GM06990 (cell line): ENCODE measurements around the gene ZNF397.
A peak's percentile ranks its signal among the peaks of the same experiment; 100 is the strongest.

Experiments
- DNase-seq: peaks from one replicate; pipeline ENCODE4 v3.0.0-alpha.2; 2011; ENCODE audit not compliant: insufficient read length; ENCODE audit errors: extremely low read depth
- H3K27me3 ChIP-seq: replicated peaks from 2 replicates; pipeline ENCODE4 v1.6.0; 2011; ENCODE audit warnings: low read length; ENCODE audit not compliant: control insufficient read depth, insufficient read depth
- H3K36me3 ChIP-seq: 2 replicates; pipeline ENCODE4 v1.5.1; 2011; ENCODE audit warnings: low read length; ENCODE audit not compliant: control insufficient read depth, insufficient read depth
- H3K4me3 ChIP-seq: replicated peaks from 2 replicates; pipeline ENCODE4 v1.5.1; 2011; ENCODE audit warnings: low read depth, mild to moderate bottlenecking, control low read depth, low read length
- TF ChIP-seq, protein P1 (sequence below): IDR thresholded peaks from 2 replicates; pipeline ENCODE4 v1.5.1; 2011; ENCODE audit warnings: low read length, control low read depth, mild to moderate bottlenecking, inconsistent platforms; ENCODE audit not compliant: insufficient read depth, poor library complexity, severe bottlenecking

ZNF397 gene

DNA sequence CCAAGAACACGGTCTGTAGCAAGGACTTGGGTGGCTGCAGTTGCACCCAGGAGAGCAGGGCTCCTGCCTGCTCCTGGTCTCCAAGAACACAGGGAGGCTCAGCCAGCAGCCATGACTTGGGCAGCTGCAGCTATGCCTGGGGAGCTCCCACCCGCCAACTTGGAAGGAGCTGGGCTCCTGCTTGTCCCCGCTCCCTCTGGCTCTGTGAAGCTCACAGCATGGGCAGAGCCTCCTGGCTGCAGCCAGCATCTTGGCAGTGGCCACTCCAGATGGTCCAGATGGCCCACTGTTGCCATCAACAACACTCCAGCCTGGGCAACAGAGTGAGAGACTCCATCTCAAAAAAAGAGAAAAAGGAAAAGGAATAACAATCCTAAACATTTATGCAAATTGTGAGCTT is 44.0 kb downstream of the ZNF397 start:
- TF ChIP-seq, protein P1, sequence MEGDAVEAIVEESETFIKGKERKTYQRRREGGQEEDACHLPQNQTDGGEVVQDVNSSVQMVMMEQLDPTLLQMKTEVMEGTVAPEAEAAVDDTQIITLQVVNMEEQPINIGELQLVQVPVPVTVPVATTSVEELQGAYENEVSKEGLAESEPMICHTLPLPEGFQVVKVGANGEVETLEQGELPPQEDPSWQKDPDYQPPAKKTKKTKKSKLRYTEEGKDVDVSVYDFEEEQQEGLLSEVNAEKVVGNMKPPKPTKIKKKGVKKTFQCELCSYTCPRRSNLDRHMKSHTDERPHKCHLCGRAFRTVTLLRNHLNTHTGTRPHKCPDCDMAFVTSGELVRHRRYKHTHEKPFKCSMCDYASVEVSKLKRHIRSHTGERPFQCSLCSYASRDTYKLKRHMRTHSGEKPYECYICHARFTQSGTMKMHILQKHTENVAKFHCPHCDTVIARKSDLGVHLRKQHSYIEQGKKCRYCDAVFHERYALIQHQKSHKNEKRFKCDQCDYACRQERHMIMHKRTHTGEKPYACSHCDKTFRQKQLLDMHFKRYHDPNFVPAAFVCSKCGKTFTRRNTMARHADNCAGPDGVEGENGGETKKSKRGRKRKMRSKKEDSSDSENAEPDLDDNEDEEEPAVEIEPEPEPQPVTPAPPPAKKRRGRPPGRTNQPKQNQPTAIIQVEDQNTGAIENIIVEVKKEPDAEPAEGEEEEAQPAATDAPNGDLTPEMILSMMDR, result no peak
- peaks cover 7% of the 10 kb centered on the region for H3K36me3 ChIP-seq
- H3K27me3 ChIP-seq, result no peaks in the 10 kb centered on the region
- DNase-seq, result no peak
- no peak overlapping the region for H3K4me3 ChIP-seq

DNA sequence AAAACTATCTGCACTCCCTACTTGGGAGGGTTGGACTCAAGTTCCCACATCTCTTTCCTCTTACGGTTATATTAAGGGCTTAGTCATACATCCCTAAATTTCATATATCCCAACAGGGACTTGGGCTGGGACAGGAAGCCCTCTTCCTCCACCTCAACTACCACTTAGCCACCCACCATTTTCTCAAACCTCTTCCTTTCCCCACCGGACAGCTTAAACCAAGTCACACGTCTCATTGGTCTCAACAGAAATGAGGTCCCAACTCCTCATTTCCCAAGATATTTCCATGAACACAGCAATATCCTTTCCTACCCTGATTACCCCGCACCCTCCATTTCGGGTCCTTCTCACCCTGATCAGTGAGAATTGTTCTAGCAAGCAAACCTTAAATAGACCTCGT is 48.5 kb downstream of the ZNF397 start:
- no peaks in the 10 kb centered on the region for H3K27me3 ChIP-seq

DNA sequence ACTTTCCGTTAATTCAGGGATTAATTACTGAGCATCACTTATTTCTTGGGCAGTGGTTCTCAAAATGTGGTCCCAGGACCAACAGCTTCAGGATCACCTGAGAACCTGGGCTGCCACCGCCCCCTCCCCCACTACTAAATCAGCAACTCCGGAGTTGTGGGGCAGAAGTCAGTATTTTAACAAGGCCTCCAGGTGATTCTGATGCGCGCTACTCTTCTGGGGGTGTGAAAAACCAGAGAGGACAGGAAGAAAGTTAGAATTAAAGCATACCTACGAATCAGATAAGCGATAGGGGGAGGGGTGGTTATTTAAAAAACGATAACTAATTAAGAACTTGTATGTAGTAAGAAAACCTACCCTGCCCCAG is 48.9 kb downstream of the ZNF397 start:
- TF ChIP-seq, protein P1, result no peak
- no peak for DNase-seq
- no peaks in the 10 kb centered on the region for H3K27me3 ChIP-seq
- peaks cover 1% of the 10 kb centered on the region for H3K36me3 ChIP-seq
- H3K4me3 ChIP-seq, result peak overlapping the region; percentile 94

More for the DNA sequence above, 48.5 kb downstream of the ZNF397 start:
- Histone ChIP-seq H3K36me3 (peaks cover 4% of the 10 kb centered on the region), H3K4me3 (peak overlapping the region; percentile 94)
- DNase-seq, result no peak
- TF ChIP-seq, protein P1, result no peak

DNA sequence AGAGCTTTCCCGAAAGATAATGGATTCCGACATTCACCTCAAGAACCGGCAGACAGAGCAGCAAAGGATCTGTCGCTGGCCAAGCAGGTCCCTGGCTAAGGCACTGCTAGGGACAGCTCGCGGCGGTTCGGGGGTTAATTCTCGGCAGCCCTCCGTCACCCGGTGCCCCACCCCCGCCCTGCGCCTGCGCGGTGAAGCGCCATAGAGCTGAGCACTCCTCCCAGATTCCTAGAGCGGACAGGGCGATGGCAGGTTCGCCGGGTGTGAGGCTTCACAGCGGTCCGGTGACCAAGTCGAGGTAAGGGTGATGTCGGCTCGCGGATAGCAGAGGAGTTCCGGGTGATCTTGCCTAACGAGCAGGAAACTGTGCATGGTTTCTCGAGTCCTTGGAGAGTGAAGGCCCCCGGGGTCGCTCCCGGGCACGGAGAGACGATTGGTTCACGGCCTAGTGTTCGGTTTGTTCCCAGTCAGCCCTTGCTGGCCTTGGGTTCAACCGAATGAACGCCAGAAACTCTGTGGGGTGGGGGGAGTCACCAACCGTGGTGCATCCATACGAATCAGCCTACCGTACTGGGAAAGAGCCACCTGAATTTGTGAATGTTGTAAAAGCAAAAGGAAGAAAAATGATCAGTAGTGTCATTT is 49.4 kb downstream of the ZNF397 start, which contains the start of gene ZSCAN30:
Gene ZSCAN30, minus strand, starts transcription at position 136 of the 642 bp plus-strand sequence. CDS start 25,877 bp downstream, outside the sequence.
- DNase-seq, result peak; percentile 98
- peak within 1 kb of the TSS; percentile 94 for H3K4me3 ChIP-seq
- no peaks in the 10 kb centered on the region for H3K27me3 ChIP-seq
- peaks cover 1% of the 10 kb centered on the region for H3K36me3 ChIP-seq
- TF ChIP-seq, protein P1, result no peak

DNA sequence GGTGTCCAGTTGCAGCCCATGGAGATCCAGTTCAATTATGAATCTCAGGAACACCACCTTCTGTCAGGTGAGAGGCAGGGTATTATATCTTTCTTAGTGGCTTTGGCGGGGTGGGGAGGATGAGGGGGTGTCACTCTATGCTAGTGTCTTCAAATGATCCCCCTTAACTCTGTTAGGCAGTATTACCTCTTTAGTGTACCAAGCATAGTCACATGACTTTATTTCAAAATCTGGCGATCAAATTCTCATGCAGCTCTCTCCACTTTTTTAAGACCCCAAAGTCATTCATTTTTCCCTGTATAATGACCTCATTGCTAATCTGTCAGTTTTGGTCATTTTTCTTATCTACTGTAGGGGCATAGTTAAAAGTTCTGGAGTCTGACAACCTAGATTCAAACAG is 50.3 kb downstream of the ZNF397 start:
- TF ChIP-seq, protein P1, result no peak
- Histone ChIP-seq H3K36me3 (peaks cover 1% of the 10 kb centered on the region), H3K4me3 (peak overlapping the region; percentile 94), H3K27me3 (no peaks in the 10 kb centered on the region)
- no peak for DNase-seq
